Suprapubic skin (tissue), 4 donors: ENCODE results near the gene SH3BGR.

ENCODE experiments used
- CTCF ChIP-seq, 2 donors: fragments of 200-600 bp in 1 of 2; fragments of 450-650 bp in 1 of 2; sonication (generic) in 1 of 2; IDR thresholded peaks; one replicate each; pipeline ENCODE4 v1.5.1; 2016 to 2019; ENCODE audit warnings: antibody characterized with exemption in 2 of 2, mild to moderate bottlenecking in 1 of 2, moderate library complexity in 1 of 2
- EP300 ChIP-seq: sonication (generic); formaldehyde crosslinking; IDR thresholded peaks from one replicate; pipeline ENCODE4 v1.6.1; 2017; ENCODE audit warnings: antibody characterized with exemption
- POLR2A ChIP-seq, 2 donors: fragments of 450-650 bp; IDR thresholded peaks; one replicate each; pipeline ENCODE4 v1.6.1; 2017; ENCODE audit warnings: antibody characterized with exemption in 2 of 2, mild to moderate bottlenecking in 2 of 2, moderate library complexity in 2 of 2
- POLR2AphosphoS5 ChIP-seq, 3 donors: sonication (generic); formaldehyde crosslinking; IDR thresholded peaks; one replicate each; pipeline ENCODE4 v1.6.1; 2017; ENCODE audit warnings: antibody characterized with exemption in 3 of 3

GRCh38 chr21:39447264-39447663, 4.5 kb upstream of the SH3BGR start:
- TF ChIP-seq CTCF (IDR thresholded peaks at IDR 0.05), result no peak
- no peak for TF ChIP-seq POLR2A (IDR thresholded peaks at IDR 0.05)
- TF ChIP-seq POLR2AphosphoS5 (IDR thresholded peaks at IDR 0.05), result no peak
- no peak for TF ChIP-seq EP300
